H1 (cell line): ENCODE data around the gene SLC8A1. TPM values are rescaled to one million over a fixed set of nuclear protein-coding genes. Genes with fewer than 3 reads are reported as not detected.

Source experiments
- RNF2 ChIP-seq: fragments of 200-900, 300-1000 bp; sonication (generic); IDR thresholded peaks from 2 replicates; pipeline ENCODE4 v1.7.1; 2016; ENCODE audit warnings: borderline replicate concordance, low read depth, mild to moderate bottlenecking, antibody characterized with exemption, low read length; ENCODE audit not compliant: poor library complexity, severe bottlenecking; ENCODE audit errors: missing control alignments
- polyA plus RNA-seq, 7 experiments: library from polyadenylated mRNA; depleted of rRNA in 3 of 7; stranded (reverse) in 5 of 7; unstranded in 2 of 7; fragments of >200 nt in 5 of 7; fragments of 200-250 nt in 2 of 7; gene quantifications; 1 replicate in 5 of 7; 2 replicates in 1 of 7; 4 replicates in 1 of 7; pipeline versions ENCODE4 v1.2.1 to v1.2.3, GENCODE V29; 2011 to 2013; ENCODE audit warnings: missing spikeins in 2 of 7, mixed read lengths in 2 of 7
- total RNA-seq: library from RNA; stranded (reverse); fragmentation: NEBNext Ultra II Directional; extraction: Animal tissue kit (Norgen Biotek cat#: 25700); gene quantifications from 2 replicates; pipeline ENCODE4 v1.2.1, GENCODE V29; 2021

The SLC8A1 gene
- total and polyA plus RNA-seq, 2 of the 8 experiments (the other 6 are each of a cell fraction or from before 2014, with no cell fraction given): 0.68 to 3.6 TPM

GRCh38 chr2:40274270-40274669 is 177.6 kb downstream of the SLC8A1 start (continued):
- TF ChIP-seq RNF2: no peak
